WTC11 (cell line): Measurements from ENCODE around the gene PCDHGA10. TPM values are rescaled to one million over a fixed set of nuclear protein-coding genes. Genes with fewer than 3 reads are reported as not detected.

Experiments
- ATAC-seq: fragments of 200-7000 bp; cut with Tn5 transposase; 2 replicates; pipeline ENCODE4 v1.10.0; 2021; ENCODE audit warnings: mild to moderate bottlenecking, moderate library complexity
- CTCF ChIA-PET: fragments of 300-600 bp; sonication (Branson Sonifier 250); formaldehyde crosslinking; loops from one replicate; lab custom pipeline; 2021; ENCODE audit warnings: antibody characterized with exemption; lab: Charles Lee
- POLR2A ChIA-PET: fragments of 350-600 bp; sonication (Branson Sonifier 250); formaldehyde crosslinking; loops from one replicate; lab custom pipeline; 2021; ENCODE audit warnings: antibody characterized with exemption; lab: Charles Lee
- DNase-seq: peaks from one replicate; pipeline ENCODE4 v3.0.0; 2021; ENCODE audit warnings: low spot score
- H3K27ac Mint-ChIP-seq: 2 replicates; pipeline ENCODE4 v1.8.0; 2021; ENCODE audit warnings: mixed read lengths
- H3K27me3 Mint-ChIP-seq: 2 replicates; pipeline ENCODE4 v1.8.0; 2021; ENCODE audit warnings: low read depth, mild to moderate bottlenecking, moderate library complexity, mixed read lengths
- H3K36me3 Mint-ChIP-seq: 2 replicates; pipeline ENCODE4 v1.8.0; 2021; ENCODE audit warnings: mixed read lengths
- H3K4me1 Mint-ChIP-seq: 2 replicates; pipeline ENCODE4 v1.8.0; 2022; ENCODE audit warnings: mixed read lengths
- H3K4me3 Mint-ChIP-seq: 2 replicates; pipeline ENCODE4 v1.8.0; 2021; ENCODE audit warnings: mild to moderate bottlenecking, moderate library complexity, mixed read lengths
- H3K9me3 Mint-ChIP-seq: 2 replicates; pipeline ENCODE4 v1.8.0; 2021; ENCODE audit warnings: mixed read lengths
- CREB1 ChIP-seq: sonication (generic); formaldehyde crosslinking; IDR thresholded peaks from 2 replicates; pipeline ENCODE4 v1.8.0; 2023; ENCODE audit warnings: mild to moderate bottlenecking, missing genetic modification reagents
- ELF4 ChIP-seq: sonication (generic); formaldehyde crosslinking; IDR thresholded peaks from 2 replicates; pipeline ENCODE4 v1.8.1; 2022; ENCODE audit warnings: low read depth, mild to moderate bottlenecking, moderate library complexity, missing genetic modification reagents
- PREB ChIP-seq: sonication (generic); formaldehyde crosslinking; IDR thresholded peaks from 2 replicates; pipeline ENCODE4 v1.8.1; 2022; ENCODE audit warnings: mild to moderate bottlenecking, missing genetic modification reagents, moderate library complexity, borderline replicate concordance
- total RNA-seq: library from RNA; stranded (reverse); gene quantifications from 3 replicates; pipeline ENCODE4 v1.2.3, GENCODE V29; 2021
- TF ChIP-seq, protein P1 (sequence below): sonication (generic); formaldehyde crosslinking; IDR thresholded peaks from 2 replicates; pipeline ENCODE4 v1.8.1; 2022; ENCODE audit warnings: low read depth, missing genetic modification reagents, borderline replicate concordance
- TF ChIP-seq, protein P2 (sequence below): fragments of 250-450 bp; sonication (Bioruptor Pico); IDR thresholded peaks from 2 replicates; pipeline ENCODE4 v1.8.0; 2021; ENCODE audit warnings: mild to moderate bottlenecking
- TF ChIP-seq, protein P3 (sequence below): sonication (generic); formaldehyde crosslinking; IDR thresholded peaks from 2 replicates; pipeline ENCODE4 v1.8.0; 2023; ENCODE audit warnings: missing genetic modification reagents, mild to moderate bottlenecking, borderline replicate concordance
- TF ChIP-seq, protein P4 (sequence below): fragments of 250-450 bp; sonication (Bioruptor Pico); conservative IDR thresholded peaks from 2 replicates; pipeline ENCODE4 v1.9.0; 2021; ENCODE audit warnings: mild to moderate bottlenecking

PCDHGA10 gene
- total RNA-seq, 1 experiment from 2014 or later, result 11.9 TPM

DNA sequence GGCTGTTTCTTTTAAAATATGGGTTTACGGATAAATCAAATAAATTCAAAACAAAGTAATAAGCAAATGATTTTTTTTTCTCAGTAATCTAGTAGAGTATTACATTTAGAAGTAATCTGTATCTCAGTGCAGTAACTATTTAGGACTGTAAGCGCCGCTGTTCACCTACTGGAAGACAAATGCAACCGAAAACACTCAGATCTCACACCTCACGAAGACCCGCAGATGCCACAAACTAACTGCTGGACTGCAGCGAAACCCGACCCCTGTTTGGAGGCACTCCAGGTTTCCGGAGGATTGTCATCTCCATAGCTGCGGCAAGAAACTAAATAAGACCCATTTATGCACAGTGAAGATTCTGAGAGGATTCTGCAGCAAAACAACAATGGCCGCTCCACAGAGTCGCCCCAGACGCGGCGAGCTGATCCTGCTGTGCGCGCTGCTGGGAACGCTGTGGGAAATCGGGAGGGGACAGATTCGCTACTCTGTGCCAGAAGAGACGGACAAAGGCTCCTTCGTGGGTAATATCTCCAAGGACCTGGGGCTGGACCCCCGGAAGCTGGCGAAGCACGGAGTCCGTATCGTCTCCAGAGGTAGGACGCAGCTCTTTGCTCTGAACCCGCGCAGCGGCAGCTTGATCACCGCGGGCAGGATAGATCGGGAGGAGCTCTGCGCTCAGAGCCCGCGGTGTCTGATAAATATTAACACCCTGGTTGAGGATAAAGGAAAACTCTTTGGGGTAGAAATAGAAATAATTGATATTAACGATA, 20.2 kb upstream of the PCDHGA10 start, which contains the start of gene PCDHGA8:
PCDHGA8 (plus strand) TSS at position 205 of the 770 bp plus-strand sequence; CDS start at position 386, 181 bp downstream.
- 0 out of 2 replicates have a peak, but pooled peaks cover 3% of the 10 kb centered on the region for H3K4me1 Mint-ChIP-seq
- ATAC-seq (no peak), DNase-seq (no peak)
- no peak for TF ChIP-seq ELF4 (CRISPR knock-in tag)
- TF ChIP-seq CREB1, result no peak
- TF ChIP-seq, protein P1, sequence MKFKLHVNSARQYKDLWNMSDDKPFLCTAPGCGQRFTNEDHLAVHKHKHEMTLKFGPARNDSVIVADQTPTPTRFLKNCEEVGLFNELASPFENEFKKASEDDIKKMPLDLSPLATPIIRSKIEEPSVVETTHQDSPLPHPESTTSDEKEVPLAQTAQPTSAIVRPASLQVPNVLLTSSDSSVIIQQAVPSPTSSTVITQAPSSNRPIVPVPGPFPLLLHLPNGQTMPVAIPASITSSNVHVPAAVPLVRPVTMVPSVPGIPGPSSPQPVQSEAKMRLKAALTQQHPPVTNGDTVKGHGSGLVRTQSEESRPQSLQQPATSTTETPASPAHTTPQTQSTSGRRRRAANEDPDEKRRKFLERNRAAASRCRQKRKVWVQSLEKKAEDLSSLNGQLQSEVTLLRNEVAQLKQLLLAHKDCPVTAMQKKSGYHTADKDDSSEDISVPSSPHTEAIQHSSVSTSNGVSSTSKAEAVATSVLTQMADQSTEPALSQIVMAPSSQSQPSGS (CRISPR knock-in tag), result no peak
- no peak for TF ChIP-seq PREB (CRISPR knock-in tag)
- CTCF ChIA-PET, result interaction anchor here (1.2 to 3.5 kb wide), 4 partner anchors 10 to 237 kb away, joined by 3 to 17 read pairs (median 4); partner anchors contain the start of genes PCDHGA10, PCDHGA9 and PCDHGB6
- no peak within 1 kb of the TSS for H3K27ac Mint-ChIP-seq
- POLR2A ChIA-PET, result no interaction called here
- H3K27me3 Mint-ChIP-seq, result peaks cover 23% of the 10 kb centered on the region
- H3K36me3 Mint-ChIP-seq, result peaks cover 78% of the 10 kb centered on the region
- H3K9me3 Mint-ChIP-seq, result peaks cover 68% of the 10 kb centered on the region
- H3K4me3 Mint-ChIP-seq, result no peak within 1 kb of the TSS

- Mint-ChIP-seq H3K4me3 (no peak overlapping the region), H3K9me3 (peaks cover 66% of the 10 kb centered on the region), H3K4me1 (0 out of 2 replicates have a peak, but pooled peaks cover 3% of the 10 kb centered on the region), H3K27ac (no peak overlapping the region), H3K36me3 (peaks cover 76% of the 10 kb centered on the region), H3K27me3 (peaks cover 21% of the 10 kb centered on the region)
- ChIA-PET CTCF (interaction anchor here (1.2 to 1.5 kb wide), 3 partner anchors 10 to 238 kb away, joined by 3 to 4 read pairs (median 4); partner anchors contain the start of genes PCDHGA10 and PCDHGA9), POLR2A (no interaction called here)
- ATAC-seq, result no peak
- TF ChIP-seq, protein P2, sequence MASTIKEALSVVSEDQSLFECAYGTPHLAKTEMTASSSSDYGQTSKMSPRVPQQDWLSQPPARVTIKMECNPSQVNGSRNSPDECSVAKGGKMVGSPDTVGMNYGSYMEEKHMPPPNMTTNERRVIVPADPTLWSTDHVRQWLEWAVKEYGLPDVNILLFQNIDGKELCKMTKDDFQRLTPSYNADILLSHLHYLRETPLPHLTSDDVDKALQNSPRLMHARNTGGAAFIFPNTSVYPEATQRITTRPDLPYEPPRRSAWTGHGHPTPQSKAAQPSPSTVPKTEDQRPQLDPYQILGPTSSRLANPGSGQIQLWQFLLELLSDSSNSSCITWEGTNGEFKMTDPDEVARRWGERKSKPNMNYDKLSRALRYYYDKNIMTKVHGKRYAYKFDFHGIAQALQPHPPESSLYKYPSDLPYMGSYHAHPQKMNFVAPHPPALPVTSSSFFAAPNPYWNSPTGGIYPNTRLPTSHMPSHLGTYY (CRISPR knock-in tag), result no peak
- TF ChIP-seq, protein P3, sequence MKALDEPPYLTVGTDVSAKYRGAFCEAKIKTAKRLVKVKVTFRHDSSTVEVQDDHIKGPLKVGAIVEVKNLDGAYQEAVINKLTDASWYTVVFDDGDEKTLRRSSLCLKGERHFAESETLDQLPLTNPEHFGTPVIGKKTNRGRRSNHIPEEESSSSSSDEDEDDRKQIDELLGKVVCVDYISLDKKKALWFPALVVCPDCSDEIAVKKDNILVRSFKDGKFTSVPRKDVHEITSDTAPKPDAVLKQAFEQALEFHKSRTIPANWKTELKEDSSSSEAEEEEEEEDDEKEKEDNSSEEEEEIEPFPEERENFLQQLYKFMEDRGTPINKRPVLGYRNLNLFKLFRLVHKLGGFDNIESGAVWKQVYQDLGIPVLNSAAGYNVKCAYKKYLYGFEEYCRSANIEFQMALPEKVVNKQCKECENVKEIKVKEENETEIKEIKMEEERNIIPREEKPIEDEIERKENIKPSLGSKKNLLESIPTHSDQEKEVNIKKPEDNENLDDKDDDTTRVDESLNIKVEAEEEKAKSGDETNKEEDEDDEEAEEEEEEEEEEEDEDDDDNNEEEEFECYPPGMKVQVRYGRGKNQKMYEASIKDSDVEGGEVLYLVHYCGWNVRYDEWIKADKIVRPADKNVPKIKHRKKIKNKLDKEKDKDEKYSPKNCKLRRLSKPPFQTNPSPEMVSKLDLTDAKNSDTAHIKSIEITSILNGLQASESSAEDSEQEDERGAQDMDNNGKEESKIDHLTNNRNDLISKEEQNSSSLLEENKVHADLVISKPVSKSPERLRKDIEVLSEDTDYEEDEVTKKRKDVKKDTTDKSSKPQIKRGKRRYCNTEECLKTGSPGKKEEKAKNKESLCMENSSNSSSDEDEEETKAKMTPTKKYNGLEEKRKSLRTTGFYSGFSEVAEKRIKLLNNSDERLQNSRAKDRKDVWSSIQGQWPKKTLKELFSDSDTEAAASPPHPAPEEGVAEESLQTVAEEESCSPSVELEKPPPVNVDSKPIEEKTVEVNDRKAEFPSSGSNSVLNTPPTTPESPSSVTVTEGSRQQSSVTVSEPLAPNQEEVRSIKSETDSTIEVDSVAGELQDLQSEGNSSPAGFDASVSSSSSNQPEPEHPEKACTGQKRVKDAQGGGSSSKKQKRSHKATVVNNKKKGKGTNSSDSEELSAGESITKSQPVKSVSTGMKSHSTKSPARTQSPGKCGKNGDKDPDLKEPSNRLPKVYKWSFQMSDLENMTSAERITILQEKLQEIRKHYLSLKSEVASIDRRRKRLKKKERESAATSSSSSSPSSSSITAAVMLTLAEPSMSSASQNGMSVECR, result no peak
- TF ChIP-seq, protein P4, sequence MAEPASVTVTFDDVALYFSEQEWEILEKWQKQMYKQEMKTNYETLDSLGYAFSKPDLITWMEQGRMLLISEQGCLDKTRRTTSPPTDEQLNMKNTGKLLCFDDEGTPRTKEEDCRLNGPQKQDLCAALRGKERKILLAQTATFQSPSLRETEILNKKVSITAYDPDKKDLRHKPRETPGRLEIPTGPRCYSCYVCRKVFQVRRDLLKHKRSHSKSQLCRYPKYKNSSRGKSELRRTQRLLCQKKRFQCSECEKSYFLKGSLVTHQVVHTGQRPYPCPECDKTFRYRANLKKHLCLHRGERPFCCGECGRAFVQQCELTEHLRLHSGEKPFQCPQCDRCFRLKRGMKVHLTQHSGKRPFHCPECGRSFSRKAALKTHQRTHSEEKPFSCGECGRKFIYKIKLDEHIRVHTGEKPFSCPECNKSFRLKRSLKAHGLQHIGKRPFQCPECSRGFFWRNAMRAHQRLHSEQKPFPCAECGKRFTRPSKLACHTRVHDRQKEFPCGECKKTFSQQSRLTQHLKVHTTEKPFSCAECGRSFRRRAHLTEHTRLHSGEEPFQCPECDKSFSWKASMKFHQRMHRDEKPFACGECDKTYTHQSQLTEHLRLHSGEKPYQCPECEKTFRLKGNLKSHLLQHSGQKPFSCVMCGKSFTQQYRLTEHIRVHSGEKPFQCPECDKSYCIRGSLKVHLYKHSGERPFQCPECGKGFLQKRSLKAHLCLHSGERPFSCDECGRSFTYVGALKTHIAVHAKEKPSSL (CRISPR knock-in tag), result no peak
- no peak for DNase-seq
Measured at GRCh38 chr5:141393267-141393666, 19.5 kb upstream of the PCDHGA10 start.
